H1 (cell line): Measurements from ENCODE around the gene SMYD3. TPM values are rescaled to one million over a fixed set of nuclear protein-coding genes. Genes with fewer than 3 reads are reported as not detected.

Experiments
- BACH1 ChIP-seq: IDR thresholded peaks from 2 replicates; pipeline ENCODE4 v1.6.1; 2012; ENCODE audit warnings: low read length, improper control_type of control experiment
- CHD7 ChIP-seq: fragments of 300-600 bp; sonication (generic); IDR thresholded peaks from 2 replicates; pipeline ENCODE4 v1.7.1; 2012; ENCODE audit warnings: low read length, moderate library complexity, mild to moderate bottlenecking, inconsistent platforms; ENCODE audit not compliant: insufficient replicate concordance
- FOSL1 ChIP-seq: IDR thresholded peaks from 2 replicates; pipeline ENCODE4 v1.6.1; 2011; ENCODE audit warnings: mild to moderate bottlenecking, low read depth, low read length, moderate library complexity; ENCODE audit not compliant: insufficient read depth
- HDAC2 ChIP-seq, 2 experiments: fragments of 300-600 bp in 1 of 2; sonication (generic) in 1 of 2; IDR thresholded peaks; 2 replicates each; pipeline ENCODE4 v1.6.1; 2011 to 2012; ENCODE audit warnings: low read depth in 2 of 2, low read length in 2 of 2, mild to moderate bottlenecking in 2 of 2, moderate library complexity in 2 of 2, borderline replicate concordance in 1 of 2, inconsistent platforms in 1 of 2
- JUND ChIP-seq: IDR thresholded peaks from 2 replicates; pipeline ENCODE4 v1.6.1; 2011; ENCODE audit warnings: mild to moderate bottlenecking, improper control_type of control experiment, low read length
- KDM1A ChIP-seq: fragments of 200-600, 300-600 bp; sonication (generic); IDR thresholded peaks from 2 replicates; pipeline ENCODE4 v1.7.1; 2016; ENCODE audit warnings: mild to moderate bottlenecking, low read length, borderline replicate concordance
- MAFK ChIP-seq: IDR thresholded peaks from 2 replicates; pipeline ENCODE4 v1.6.1; 2012; ENCODE audit warnings: low read depth, mild to moderate bottlenecking, improper control_type of control experiment, low read length
- PHF8 ChIP-seq: fragments of 200-600 bp; sonication (generic); conservative IDR thresholded peaks from 2 replicates; pipeline ENCODE4 v1.7.1; 2012; ENCODE audit warnings: low read depth, mild to moderate bottlenecking, inconsistent platforms, low read length, moderate library complexity
- POLR2A ChIP-seq, 2 experiments: IDR thresholded peaks; 1 replicate in 1 of 2; 2 replicates in 1 of 2; pipeline ENCODE4 v1.6.1; 2011; ENCODE audit warnings: low read depth in 2 of 2, low read length in 2 of 2, mild to moderate bottlenecking in 2 of 2; ENCODE audit errors: control extremely low read depth in 1 of 2
- SP4 ChIP-seq: IDR thresholded peaks from 2 replicates; pipeline ENCODE4 v1.6.1; 2012; ENCODE audit warnings: low read length, inconsistent platforms
- TAF7 ChIP-seq: optimal IDR thresholded peaks from 2 replicates; pipeline ENCODE3; 2011; ENCODE audit warnings: low read depth, mild to moderate bottlenecking, inconsistent platforms, low read length, moderate library complexity, borderline replicate concordance
- TEAD4 ChIP-seq: IDR thresholded peaks from 2 replicates; pipeline ENCODE4 v1.6.1; 2012; ENCODE audit warnings: low read depth, low read length, inconsistent platforms, mixed read lengths
- ZNF274 ChIP-seq: IDR thresholded peaks from 2 replicates; pipeline ENCODE4 v1.7.0; 2012; ENCODE audit warnings: low read length, borderline replicate concordance; ENCODE audit errors: extremely low read depth
- polyA plus RNA-seq, 7 experiments: library from polyadenylated mRNA; depleted of rRNA in 3 of 7; stranded (reverse) in 5 of 7; unstranded in 2 of 7; fragments of >200 nt in 5 of 7; fragments of 200-250 nt in 2 of 7; gene quantifications; 1 replicate in 5 of 7; 2 replicates in 1 of 7; 4 replicates in 1 of 7; pipeline versions ENCODE4 v1.2.1 to v1.2.3, GENCODE V29; 2011 to 2013; ENCODE audit warnings: missing spikeins in 2 of 7, mixed read lengths in 2 of 7
- total RNA-seq: library from RNA; stranded (reverse); fragmentation: NEBNext Ultra II Directional; extraction: Animal tissue kit (Norgen Biotek cat#: 25700); gene quantifications from 2 replicates; pipeline ENCODE4 v1.2.1, GENCODE V29; 2021

The SMYD3 gene
- total and polyA plus RNA-seq, 2 of the 8 experiments (the other 6 are each of a cell fraction or from before 2014, with no cell fraction given), result 17.3 to 25.4 TPM

- TF ChIP-seq CHD7 (no peak), ZNF274 (no peak), JUND (no peak), MAFK (no peak), SP4 (no peak), HDAC2 (IDR thresholded peaks at IDR 0.05; ENCODE audit: borderline replicate concordance in 1 of 2, low read depth in 2 of 2, low read length in 2 of 2) (no peak), BACH1 (no peak), KDM1A (no peak), POLR2A (IDR thresholded peaks at IDR 0.05; ENCODE audit: control extremely low read depth in 1 of 2, low read depth in 2 of 2, low read length in 2 of 2) (no peak), FOSL1 (no peak), TAF7 (no peak), TEAD4 (no peak), PHF8 (no peak)
These were observed 30.3 kb downstream of the SMYD3 start (continued) for GRCh38 chr1:246476771-246477170.
